BLaER1 treated with 17β-estradiol and CSF1 and Interleukin-3, amounts not matched to agents 10 nM and 100 nM (cell line): ENCODE measurements around the gene KCTD2.
"Not testable (repeated sequence)": the region's sequence is repeated elsewhere in the genome, so short reads cannot be mapped to it uniquely, and the experiment has no call there.

Experiments
- H3K27ac ChIP-seq, 11 experiments: shearing (Covaris generic); formaldehyde crosslinking; 2 replicates each; pipeline ENCODE4 v1.8.1; 2022
- H3K27me3 ChIP-seq, 11 experiments: shearing (Covaris generic); formaldehyde crosslinking; 2 replicates each; pipeline ENCODE4 v1.8.1; 2022
- H3K36me3 ChIP-seq, 11 experiments: shearing (Covaris generic); formaldehyde crosslinking; 2 replicates each; pipeline ENCODE4 v1.8.1; 2022
- H3K4me1 ChIP-seq, 10 experiments: shearing (Covaris generic); formaldehyde crosslinking; 2 replicates each; pipeline ENCODE4 v1.8.1; 2022
- H3K4me2 ChIP-seq, 11 experiments: shearing (Covaris generic); formaldehyde crosslinking; 2 replicates each; pipeline ENCODE4 v1.8.1; 2022
- H3K4me3 ChIP-seq, 10 experiments: shearing (Covaris generic); formaldehyde crosslinking; 2 replicates each; pipeline ENCODE4 v1.8.1; 2022
- H3K9ac ChIP-seq, 11 experiments: shearing (Covaris generic); formaldehyde crosslinking; 2 replicates each; pipeline ENCODE4 v1.8.1; 2022
- H3K9me3 ChIP-seq, 11 experiments: shearing (Covaris generic); formaldehyde crosslinking; replicated peaks in 1 of 11; 2 replicates each; pipeline ENCODE4 v1.8.1; 2022
- H4K20me1 ChIP-seq, 11 experiments: shearing (Covaris generic); formaldehyde crosslinking; 2 replicates each; pipeline ENCODE4 v1.8.1; 2022
- Cebpa-rat ChIP-seq, 11 experiments: shearing (Covaris generic); IDR thresholded peaks; 2 replicates each; pipeline ENCODE4 v1.8.1; 2022

KCTD2 gene

DNA sequence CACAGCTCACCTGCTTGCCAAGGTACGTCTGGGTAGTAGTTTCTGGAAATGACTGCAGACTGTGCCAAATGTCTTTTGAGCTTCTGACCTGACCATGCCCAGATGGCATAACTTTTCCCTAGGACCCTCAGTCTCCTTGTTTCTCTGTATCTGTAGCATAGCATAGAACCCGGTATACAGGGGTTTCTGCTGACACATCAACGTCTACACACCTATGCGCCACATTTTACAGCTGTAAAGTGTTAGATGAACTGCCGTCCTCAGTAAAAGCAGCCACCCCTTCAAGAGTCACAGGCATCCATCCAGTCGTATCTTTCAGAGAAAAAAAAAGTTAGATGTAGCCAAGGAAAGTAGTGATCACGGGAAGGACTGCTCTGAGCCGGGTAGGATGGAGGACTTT lies 17.4 kb downstream of the KCTD2 start:
- Histone ChIP-seq H3K27ac (0 out of 22 replicates have a peak overlapping the region, but pooled peaks of 1 of the 11 experiments have one; percentile 52), H3K9ac (0 out of 22 replicates have a peak overlapping the region, but pooled peaks of 1 of the 11 experiments have one; percentile 51), H3K4me3 (no peak overlapping the region), H3K4me1 (peaks cover 30 to 50% (median 39%) of the 10 kb centered on the region in 10 experiments), H3K36me3 (peaks cover 49 to 58% (median 53%) of the 10 kb centered on the region in 11 experiments), H3K9me3 (no peaks in the 10 kb centered on the region), H3K4me2 (peak overlapping the region in 3 of 11 experiments; percentile 76 to 85 (median 79); a peak in 5 of 22 replicates), H4K20me1 (no peaks in the 10 kb centered on the region; a peak in 1 of 22 replicates), H3K27me3 (no peaks in the 10 kb centered on the region)
- TF ChIP-seq Cebpa-rat (IDR thresholded peaks at IDR 0.05) = no peak

- Histone ChIP-seq H3K4me3 (no peak overlapping the region), H3K9me3 (no peaks in the 10 kb centered on the region), H3K4me1 (peaks cover 26 to 44% (median 34%) of the 10 kb centered on the region in 10 experiments), H3K27ac (peak overlapping the region in 9 of 11 experiments; percentile 18 to 68 (median 44); a peak in 14 of 22 replicates), H3K36me3 (peaks cover 47 to 55% (median 51%) of the 10 kb centered on the region in 11 experiments), H4K20me1 (no peaks in the 10 kb centered on the region; a peak in 1 of 22 replicates), H3K27me3 (no peaks in the 10 kb centered on the region), H3K9ac (peak overlapping the region in 8 of 11 experiments; percentile 11 to 51 (median 30); a peak in 9 of 22 replicates), H3K4me2 (peak overlapping the region in 9 of 11 experiments; percentile 11 to 85 (median 69); a peak in 14 of 22 replicates)
- TF ChIP-seq Cebpa-rat (IDR thresholded peaks at IDR 0.05) = no peak
These were observed 18.0 kb downstream of the KCTD2 start for GRCh38 chr17:75064867-75065561.

GRCh38 chr17:75065562-75066151 lies 18.6 kb downstream of the KCTD2 start:
- H3K9ac ChIP-seq = peak overlapping the region in 8 of 11 experiments; percentile 11 to 51 (median 30); a peak in 9 of 22 replicates
- H3K27ac ChIP-seq = peak overlapping the region in 10 of 11 experiments; percentile 3 to 68 (median 38); a peak in 14 of 22 replicates
- no peak overlapping the region for H3K4me3 ChIP-seq
- H3K36me3 ChIP-seq = peaks cover 42 to 49% (median 45%) of the 10 kb centered on the region in 11 experiments
- no peaks in the 10 kb centered on the region; a peak in 1 of 22 replicates for H4K20me1 ChIP-seq
- H3K27me3 ChIP-seq = no peaks in the 10 kb centered on the region
- no peaks in the 10 kb centered on the region for H3K9me3 ChIP-seq
- peak overlapping the region in 10 of 11 experiments; percentile 11 to 85 (median 60); a peak in 17 of 22 replicates for H3K4me2 ChIP-seq
- peaks cover 20 to 42% (median 31%) of the 10 kb centered on the region in 10 experiments for H3K4me1 ChIP-seq
- no peak for TF ChIP-seq Cebpa-rat (IDR thresholded peaks at IDR 0.05)

DNA sequence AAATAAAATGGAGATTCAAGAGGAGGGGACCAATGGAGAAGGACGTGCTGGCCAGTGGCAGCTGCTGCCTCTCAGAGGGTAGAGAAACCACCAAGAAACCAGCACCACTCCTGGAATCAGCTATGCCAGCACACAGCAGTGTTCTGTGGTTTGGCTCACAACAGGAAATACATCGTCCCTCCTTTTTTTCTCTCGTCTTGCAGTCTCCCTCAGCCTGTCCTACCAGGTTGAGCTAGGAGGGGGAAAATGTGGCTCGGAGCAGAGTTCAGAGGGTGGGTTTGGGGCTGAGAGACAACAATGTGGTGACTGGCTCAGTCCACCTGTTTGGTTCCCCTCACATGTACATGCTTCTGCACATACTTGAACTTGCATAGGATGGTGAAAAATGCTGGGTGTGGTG lies 20.8 kb downstream of the KCTD2 start:
- TF ChIP-seq Cebpa-rat (IDR thresholded peaks at IDR 0.05) = no peak
- H3K36me3 ChIP-seq = peaks cover 20 to 27% (median 24%) of the 10 kb centered on the region in 11 experiments
- no peaks in the 10 kb centered on the region for H3K9me3 ChIP-seq
- peaks cover 20 to 42% (median 31%) of the 10 kb centered on the region in 10 experiments for H3K4me1 ChIP-seq
- H3K27ac ChIP-seq = peak overlapping the region in 5 of 11 experiments; percentile 19 to 32 (median 29); a peak in 3 of 22 replicates
- no peaks in the 10 kb centered on the region for H3K27me3 ChIP-seq
- H3K9ac ChIP-seq = peak overlapping the region in 1 of 11 experiments; percentile 28; a peak in 2 of 22 replicates
- no peak overlapping the region for H3K4me3 ChIP-seq
- peak overlapping the region; percentile 34 to 85 (median 63); a peak in 21 of 22 replicates for H3K4me2 ChIP-seq
- no peaks in the 10 kb centered on the region; a peak in 1 of 22 replicates for H4K20me1 ChIP-seq

DNA sequence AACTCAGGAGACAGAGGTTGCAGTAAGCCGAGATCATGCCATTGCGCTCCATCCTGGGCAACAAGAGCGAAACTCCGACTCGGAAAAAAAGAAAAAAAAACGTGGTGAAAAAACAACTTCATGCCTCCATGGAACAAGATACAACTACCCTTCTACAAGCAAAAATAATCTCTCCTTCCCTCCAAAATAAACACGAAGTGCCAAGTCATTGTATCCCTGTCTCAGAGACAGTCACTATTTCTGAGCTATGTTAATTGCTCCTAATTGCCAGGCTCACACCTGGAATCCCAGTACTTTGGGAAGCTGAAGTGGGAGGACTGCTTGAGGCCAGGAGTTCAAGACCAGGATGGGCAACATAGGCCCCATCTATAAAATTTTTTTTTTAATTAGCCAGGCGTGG lies 21.7 kb downstream of the KCTD2 start:
- Histone ChIP-seq H3K9me3 (no peaks in the 10 kb centered on the region), H3K27me3 (no peaks in the 10 kb centered on the region), H3K4me2 (no peak overlapping the region; a peak in 1 of 22 replicates), H4K20me1 (no peaks in the 10 kb centered on the region), H3K4me3 (no peak overlapping the region), H3K27ac (no peak overlapping the region), H3K36me3 (peaks cover 11 to 18% (median 15%) of the 10 kb centered on the region in 11 experiments; a peak in 21 of 22 replicates), H3K9ac (no peak overlapping the region), H3K4me1 (peaks cover 20 to 42% (median 31%) of the 10 kb centered on the region in 10 experiments)
- TF ChIP-seq Cebpa-rat (IDR thresholded peaks at IDR 0.05) = no peak

- no peaks in the 10 kb centered on the region for H3K27me3 ChIP-seq
- H4K20me1 ChIP-seq = no peaks in the 10 kb centered on the region
- H3K4me2 ChIP-seq = no peak overlapping the region
- peaks cover under 1 to 8% (median 6%) of the 10 kb centered on the region in 11 experiments; a peak in 16 of 22 replicates for H3K36me3 ChIP-seq
- no peaks in the 10 kb centered on the region for H3K9me3 ChIP-seq
- no peak overlapping the region for H3K9ac ChIP-seq
- H3K4me3 ChIP-seq = no peak overlapping the region
- H3K27ac ChIP-seq = no peak overlapping the region
- no peak for TF ChIP-seq Cebpa-rat (IDR thresholded peaks at IDR 0.05)
- peaks cover 20 to 48% (median 31%) of the 10 kb centered on the region in 10 experiments for H3K4me1 ChIP-seq
These were observed 22.8 kb downstream of the KCTD2 start for GRCh38 chr17:75069783-75070182.

GRCh38 chr17:75071478-75072271 lies 24.6 kb downstream of the KCTD2 start:
- H3K4me2 ChIP-seq, H3K9me3 ChIP-seq, H3K36me3 ChIP-seq, H3K9ac ChIP-seq, H4K20me1 ChIP-seq, H3K4me3 ChIP-seq, H3K27ac ChIP-seq: not testable (repeated sequence)
- H3K4me1 ChIP-seq = peaks cover 9 to 48% (median 16%) of the 10 kb centered on the region in 10 experiments
- peaks cover 0 to 11% (median 8%) of the 10 kb centered on the region in 11 experiments; a peak in 17 of 22 replicates for H3K27me3 ChIP-seq

DNA sequence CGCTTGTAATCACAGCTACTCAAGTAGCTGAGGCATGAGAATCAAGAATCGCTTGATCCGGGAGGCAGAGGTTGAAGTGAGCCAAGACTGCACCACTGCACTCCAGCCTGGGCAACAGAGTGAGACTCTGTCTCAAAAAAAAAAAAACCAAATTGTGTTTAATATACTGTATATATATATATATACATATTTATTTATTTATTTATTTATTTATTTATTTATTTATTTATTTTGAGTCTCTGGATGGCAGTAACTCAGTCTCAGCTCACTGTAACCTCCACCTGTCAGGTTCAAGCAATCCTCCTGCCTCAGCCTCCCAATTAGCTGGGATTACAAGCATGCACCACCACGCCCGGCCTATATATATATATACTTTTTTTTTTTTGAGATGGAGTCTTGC lies 25.9 kb downstream of the KCTD2 start:
- not testable (repeated sequence) for H3K36me3 ChIP-seq, H3K4me3 ChIP-seq, H3K9ac ChIP-seq, H3K4me2 ChIP-seq, H3K27ac ChIP-seq, H4K20me1 ChIP-seq, H3K9me3 ChIP-seq
- peaks cover 0 to 23% (median 20%) of the 10 kb centered on the region in 11 experiments; a peak in 21 of 22 replicates for H3K27me3 ChIP-seq
- peaks cover 10 to 48% (median 17%) of the 10 kb centered on the region in 10 experiments for H3K4me1 ChIP-seq
